Measurements from ENCODE around the gene LRRC8C.
"Not testable (repeated sequence)": the region's sequence is repeated elsewhere in the genome, so short reads cannot be mapped to it uniquely, and the experiment has no call there.

Gene LRRC8C

GRCh38 chr1:89607586-89608318, 25.2 kb upstream of the LRRC8C start:
- DNase-seq (ENCODE audit: low read depth) = no peak

DNA sequence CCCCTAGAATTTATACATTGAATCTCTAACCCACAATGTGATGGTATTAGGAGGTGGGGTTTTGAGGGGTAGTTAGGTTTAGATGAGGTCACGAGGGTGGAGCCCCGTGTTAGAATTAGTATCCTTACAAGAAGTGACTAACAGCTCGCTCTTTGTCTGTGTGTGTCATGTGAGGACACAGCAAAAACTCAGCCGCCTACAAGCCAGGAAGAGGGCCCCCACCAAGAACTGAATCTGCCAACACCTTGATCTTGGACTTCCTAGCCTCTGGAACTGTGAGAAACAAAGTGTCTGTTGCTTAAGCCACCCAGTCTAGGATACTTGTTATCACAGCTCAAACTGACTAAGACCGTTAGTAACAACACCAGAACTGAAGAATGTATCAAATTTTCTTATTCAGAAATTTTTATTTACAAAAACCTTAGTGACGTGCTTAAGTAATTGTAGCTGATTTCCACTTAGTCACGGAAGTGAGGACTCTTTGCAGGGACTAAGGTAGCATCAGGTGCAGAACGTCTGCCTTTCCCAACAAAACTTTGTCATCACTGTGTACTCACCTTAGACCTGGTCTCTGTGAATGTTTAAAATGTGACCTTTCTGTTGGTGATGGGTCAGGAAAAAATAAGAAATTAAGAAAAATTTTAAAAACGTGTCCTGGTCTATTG, 24.5 kb upstream of the LRRC8C start:
- DNase-seq (ENCODE audit: low read depth) = no peak

- no peak for DNase-seq (ENCODE audit: low read depth)
These were observed 23.8 kb upstream of the LRRC8C start for GRCh38 chr1:89608984-89609725.

- DNase-seq (ENCODE audit: low read depth) = no peak
These were observed 23.0 kb upstream of the LRRC8C start for GRCh38 chr1:89609781-89610456.

- DNase-seq (ENCODE audit: low read depth) = no peak
These were observed 22.4 kb upstream of the LRRC8C start for GRCh38 chr1:89610457-89611011.

DNA sequence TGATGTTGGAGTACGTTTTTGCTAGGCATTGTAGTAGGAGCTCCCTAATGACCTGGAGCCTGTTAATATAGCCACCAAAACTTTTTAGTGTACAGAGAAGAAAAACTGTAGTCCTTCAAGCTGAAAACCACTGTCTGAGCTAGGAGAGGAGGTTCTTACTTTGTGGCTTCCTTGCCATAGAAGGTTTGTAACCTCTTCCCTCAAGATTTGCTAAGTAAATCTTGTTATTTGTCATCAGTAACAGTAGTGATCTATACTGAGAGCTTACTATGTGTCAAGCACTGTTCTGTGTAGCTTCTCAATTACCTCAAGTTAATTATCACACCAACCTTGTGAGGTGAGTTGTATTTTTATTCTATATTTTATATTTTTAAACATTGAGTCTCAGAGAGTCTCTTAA, 21.2 kb upstream of the LRRC8C start:
- DNase-seq (ENCODE audit: low read depth) = no peak

- no peak for DNase-seq (ENCODE audit: low read depth)
These were observed 19.0 kb upstream of the LRRC8C start for GRCh38 chr1:89613928-89614327.

GRCh38 chr1:89615676-89616598, 17.0 kb upstream of the LRRC8C start:
- no peak for DNase-seq (ENCODE audit: low read depth)

DNA sequence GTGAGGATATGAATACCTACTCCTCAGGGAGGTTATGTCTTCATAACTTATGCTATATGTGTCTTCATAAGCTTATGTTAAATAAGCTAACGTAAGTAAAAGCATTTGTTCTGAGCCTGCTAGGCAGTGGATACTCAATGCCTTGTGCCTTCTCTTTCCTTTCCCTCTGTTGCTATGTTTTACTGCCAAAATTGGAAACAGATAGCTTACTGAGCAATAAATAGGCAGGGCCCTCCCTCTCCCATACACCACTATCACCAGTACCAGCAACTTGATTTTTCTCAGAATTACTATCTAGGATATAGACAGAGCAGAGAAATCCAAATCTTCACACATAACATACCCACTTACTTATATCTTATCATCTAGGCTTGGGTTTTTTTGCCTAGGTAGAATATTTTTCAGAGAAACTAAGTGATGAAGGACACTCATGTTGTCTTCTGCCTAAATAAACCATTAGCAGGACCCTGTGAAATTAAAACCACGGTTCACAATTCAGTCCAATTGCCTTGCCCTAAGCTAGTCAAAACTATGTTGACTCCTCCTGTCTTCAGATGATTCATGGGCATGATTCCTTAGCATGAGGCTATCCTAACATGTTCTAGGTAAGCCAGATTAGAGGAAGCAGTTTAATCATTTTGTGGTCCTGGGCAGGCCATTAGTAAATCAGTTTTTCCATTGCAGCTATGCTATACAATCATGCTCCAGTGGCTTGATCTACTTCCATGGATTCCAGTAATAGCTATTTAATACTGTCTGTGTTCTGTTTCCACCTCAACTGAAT, 15.9 kb upstream of the LRRC8C start:
- DNase-seq (ENCODE audit: low read depth) = no peak

DNA sequence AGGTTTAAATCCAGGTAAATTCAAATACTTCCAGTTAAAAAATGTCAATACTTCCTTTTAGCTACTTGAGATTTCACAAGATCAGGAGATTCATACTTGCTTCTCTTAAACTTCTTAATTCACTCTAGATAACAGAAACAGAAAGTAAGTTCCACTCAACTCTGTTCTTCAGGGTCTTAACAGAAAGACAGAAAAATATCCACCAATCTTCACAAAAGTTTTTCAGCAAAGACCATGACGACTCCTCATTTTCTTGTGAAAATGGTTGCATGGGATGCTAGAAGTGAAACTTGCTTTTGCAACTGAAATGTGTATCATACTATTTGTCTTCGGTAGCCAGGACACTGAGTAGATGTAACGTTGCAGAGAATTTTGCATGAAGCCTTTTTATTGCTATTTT, 12.3 kb upstream of the LRRC8C start:
- DNase-seq (ENCODE audit: low read depth) = no peak

GRCh38 chr1:89622895-89623294, 10.0 kb upstream of the LRRC8C start:
- no peak for DNase-seq (ENCODE audit: low read depth)

DNA sequence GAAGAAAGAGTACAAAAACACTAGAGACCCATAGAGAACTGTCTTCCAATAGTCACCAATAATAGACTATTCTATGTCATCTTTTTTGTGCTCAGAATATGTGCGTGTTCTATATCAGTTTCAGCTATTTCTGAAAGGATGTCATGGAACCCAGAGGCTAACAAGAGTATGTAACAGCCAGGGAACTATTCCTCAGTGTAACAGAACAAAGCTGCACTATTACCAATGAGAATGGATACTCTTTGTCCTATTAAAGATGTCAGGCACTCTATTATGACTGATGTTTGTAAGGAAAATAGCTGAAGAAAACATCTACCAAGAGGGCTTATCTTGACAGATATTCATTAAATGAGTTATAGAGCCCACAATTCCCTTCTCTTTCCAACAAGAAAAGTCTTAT, 8.6 kb upstream of the LRRC8C start:
- no peak for DNase-seq (ENCODE audit: low read depth)

DNA sequence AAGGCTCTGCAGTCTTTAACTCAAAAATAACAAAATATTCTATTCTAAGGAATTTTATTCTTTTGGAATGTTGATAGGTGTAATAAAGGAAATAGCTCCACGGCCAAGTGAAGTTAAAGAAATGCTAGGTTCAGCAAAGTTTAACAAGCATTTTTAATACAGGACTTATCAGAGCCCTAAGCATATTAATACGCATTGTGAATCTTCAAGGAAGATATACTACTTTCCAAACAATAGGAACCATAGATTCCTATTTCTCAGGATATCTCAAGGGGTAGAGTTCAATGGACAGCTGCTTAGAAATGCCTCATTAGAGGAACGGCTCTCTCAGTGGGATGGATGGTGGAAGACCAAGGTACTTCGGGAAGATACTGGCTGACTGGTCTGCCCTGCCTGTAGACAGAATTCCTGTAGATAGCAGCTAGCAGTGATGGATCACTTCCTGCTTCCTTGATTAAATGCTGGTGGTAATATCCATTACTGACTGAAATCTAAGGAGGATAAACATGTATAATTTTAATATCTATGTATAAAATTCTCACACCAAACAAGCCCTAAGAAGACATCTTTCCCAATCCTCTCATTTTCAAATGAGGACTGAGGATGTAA, 8.1 kb upstream of the LRRC8C start:
- no peak for DNase-seq (ENCODE audit: low read depth)

DNA sequence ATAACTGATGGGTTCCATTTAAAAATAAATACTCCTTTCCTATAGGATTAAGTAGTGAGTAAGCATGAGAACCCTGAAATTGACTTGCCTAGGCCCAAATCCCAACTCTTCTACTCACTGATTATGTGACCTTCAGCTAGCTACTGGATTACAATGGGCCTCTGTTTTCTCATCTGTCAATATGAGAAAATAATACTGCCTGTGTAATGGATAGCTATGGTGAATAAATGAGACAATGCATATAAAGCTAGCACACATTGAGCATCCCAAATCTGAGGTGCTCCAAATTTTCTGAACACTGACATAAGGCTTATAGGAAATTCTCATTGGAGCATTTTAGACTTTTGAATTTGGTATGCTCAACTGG, 5.3 kb upstream of the LRRC8C start:
- no peak for DNase-seq (ENCODE audit: low read depth)

GRCh38 chr1:89629146-89629545, 3.8 kb upstream of the LRRC8C start:
- no peak for DNase-seq (ENCODE audit: low read depth)

DNA sequence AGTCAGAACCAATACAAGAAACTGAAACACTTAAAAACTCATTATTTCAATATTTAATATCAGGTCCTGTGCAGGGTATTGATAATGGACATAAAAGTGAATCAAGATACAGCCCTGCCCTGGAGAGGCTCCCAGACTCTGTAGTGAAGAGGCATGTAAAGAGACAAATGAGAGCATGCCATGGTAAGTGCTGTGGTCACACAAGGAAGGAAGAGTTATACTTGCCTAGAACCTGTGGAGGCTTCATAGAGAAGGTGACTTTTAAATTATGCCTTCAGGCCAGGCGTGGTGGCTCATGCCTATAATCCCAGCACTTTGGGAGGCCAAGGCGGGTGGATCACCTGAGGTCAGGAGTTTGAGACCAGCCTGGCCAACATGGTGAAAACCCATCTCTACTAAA, 3.3 kb upstream of the LRRC8C start:
- DNase-seq (ENCODE audit: low read depth) = not testable (repeated sequence)

GRCh38 chr1:89630048-89630447, 2.9 kb upstream of the LRRC8C start:
- DNase-seq (ENCODE audit: low read depth) = no peak

GRCh38 chr1:89631816-89632656, 884 bp upstream of the LRRC8C start:
- no peak for DNase-seq (ENCODE audit: low read depth)

GRCh38 chr1:89633248-89633799, 404 bp downstream of the LRRC8C start:
- no peak for DNase-seq (ENCODE audit: low read depth)

Measured in stromal cell of bone marrow (primary cell).